WI38 (cell line): ENCODE data around the gene GNB4.

Experiments used
- H3K4me3 ChIP-seq: 2 replicates; pipeline ENCODE4 v1.5.1; 2011; ENCODE audit warnings: low read depth, mild to moderate bottlenecking, control low read depth, low read length
- CTCF ChIP-seq: IDR thresholded peaks from 2 replicates; pipeline ENCODE4 v1.5.1; 2012; ENCODE audit warnings: low read depth, mild to moderate bottlenecking, control low read depth, low read length

GNB4 gene

DNA sequence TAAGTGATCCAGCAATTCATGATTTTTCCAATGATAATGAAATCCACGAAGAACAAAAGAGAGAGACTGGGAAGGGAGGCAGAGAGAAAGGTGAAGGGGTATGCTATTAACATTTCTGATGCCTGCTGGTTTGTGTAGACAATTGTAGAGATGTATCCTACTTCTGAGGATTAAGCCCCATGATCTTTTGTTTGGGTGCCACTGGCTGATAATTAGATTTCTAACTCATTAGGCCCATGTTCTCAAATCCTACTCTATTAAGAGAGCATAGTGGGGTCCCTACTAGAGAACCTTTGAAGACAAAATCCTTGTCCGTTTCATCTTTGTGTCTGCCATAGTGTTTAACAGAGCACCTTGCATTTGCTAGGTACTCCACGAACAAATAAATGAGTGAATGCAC is 2.7 kb upstream of the GNB4 start:
- no peak overlapping the region for H3K4me3 ChIP-seq
- TF ChIP-seq CTCF: no peak

DNA sequence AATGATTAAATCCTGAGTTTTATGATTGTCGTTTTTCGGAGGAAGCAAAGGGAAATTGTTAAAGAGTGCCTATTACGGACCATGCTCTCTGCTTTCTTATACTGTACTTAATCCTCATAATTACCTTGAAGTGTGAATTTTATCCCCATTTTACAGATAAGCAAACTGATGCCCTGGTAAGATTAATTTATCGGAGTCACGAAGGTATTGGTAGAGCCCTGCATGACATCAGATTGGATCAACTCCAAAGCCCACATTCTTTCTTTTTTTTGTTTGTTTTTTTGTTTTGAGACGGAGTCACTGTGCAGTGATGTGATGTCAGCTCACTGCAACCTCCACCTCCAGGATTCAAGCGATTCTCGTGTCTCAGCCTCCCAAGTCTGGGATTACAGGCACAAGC is 1.6 kb upstream of the GNB4 start:
- TF ChIP-seq CTCF: no peak
- no peak overlapping the region for H3K4me3 ChIP-seq

GRCh38 chr3:179452176-179452564 is 900 bp upstream of the GNB4 start:
- H3K4me3 ChIP-seq: peak overlapping the region; percentile 67
- TF ChIP-seq CTCF: no peak

DNA sequence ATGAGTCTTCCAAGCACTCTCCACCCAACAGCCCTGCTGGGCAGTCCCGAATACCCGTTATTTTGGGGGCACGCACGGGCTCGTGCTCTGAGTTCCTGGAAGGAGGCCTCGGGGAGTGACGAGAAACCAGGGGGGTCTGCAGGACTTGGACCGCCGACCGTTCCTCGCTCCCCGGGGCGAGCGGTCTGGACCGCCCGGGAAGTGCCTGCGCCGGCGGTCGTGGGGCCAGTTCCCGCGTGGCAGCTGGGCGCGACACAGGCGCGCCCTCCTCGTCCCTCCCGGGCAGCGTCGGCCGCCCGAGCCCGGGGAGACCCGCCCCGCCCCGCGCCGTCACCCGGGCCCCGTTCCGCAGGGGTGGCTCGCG is 387 bp downstream of the GNB4 start:
- peak overlapping the region; percentile 67 for H3K4me3 ChIP-seq
- TF ChIP-seq CTCF: no peak

DNA sequence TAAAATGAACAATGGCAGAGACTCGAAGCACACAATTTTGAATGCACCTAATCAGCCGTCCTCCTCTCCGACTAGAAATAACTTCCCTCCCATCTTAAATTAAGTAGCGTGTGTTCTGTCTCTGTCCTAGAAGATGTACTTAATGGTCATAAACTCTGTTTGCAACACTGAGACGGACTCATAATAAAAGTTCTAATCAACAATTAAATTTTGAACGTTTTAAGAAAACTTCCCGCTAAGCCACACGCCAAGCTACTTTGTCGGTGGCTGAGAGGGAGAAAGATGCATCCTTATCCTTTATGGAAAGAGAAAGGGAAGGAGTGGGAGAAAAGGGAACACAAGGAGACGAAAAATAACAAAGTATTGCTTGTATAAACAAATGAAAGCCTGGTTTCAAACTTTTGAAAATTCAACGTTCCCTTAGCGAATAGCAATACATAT is 989 bp downstream of the GNB4 start:
- no peak for TF ChIP-seq CTCF
- peak overlapping the region; percentile 67 for H3K4me3 ChIP-seq

GRCh38 chr3:179449636-179450035 is 1.6 kb downstream of the GNB4 start:
- TF ChIP-seq CTCF: no peak
- H3K4me3 ChIP-seq: peak overlapping the region; percentile 67

GRCh38 chr3:179447251-179447650 is 4.0 kb downstream of the GNB4 start:
- no peak for TF ChIP-seq CTCF
- no peak overlapping the region for H3K4me3 ChIP-seq
